K562 (cell line): Measurements from ENCODE around the gene CCNC. TPM values are rescaled to one million over a fixed set of nuclear protein-coding genes. Genes with fewer than 3 reads are reported as not detected.

Experiments
- ATAC-seq: fragments of 200-7000 bp; cut with Tn5 transposase; 3 replicates; pipeline ENCODE4 v1.9.1; 2020; ENCODE audit warnings: moderate library complexity
- BruUV-seq: library from RNA; stranded (reverse); fragments of 400-500 nt; replicated peaks from 2 replicates; lab custom pipeline; 2021; lab: Mats Ljungman, UMichigan
- CTCF ChIA-PET: fragments of 300-600 bp; formaldehyde crosslinking; extraction: SDS; loops from one replicate; lab custom pipeline; 2021; ENCODE audit warnings: low intra/inter-chr PET ratio; lab: Yijun Ruan, JAX
- POLR2A ChIA-PET: fragments of 300-600, 350-650 bp; sonication (Branson Sonifier 250); formaldehyde crosslinking; extraction: SDS; loops from one replicate; lab custom pipeline; 2021; ENCODE audit warnings: antibody characterized with exemption, inconsistent platforms; lab: Yijun Ruan, JAX
- DNase-seq, 4 experiments: peaks; one replicate each; pipeline versions ENCODE4 v3.0.0 to v3.0.0-alpha.2; 2011 to 2018; ENCODE audit warnings: low spot score in 3 of 4, mixed read lengths in 3 of 4; ENCODE audit errors: extremely low read depth in 1 of 4
- FAIRE-seq: peaks from 2 replicates; lab custom pipeline; 2011; peaks lifted over from hg19 to GRCh38; lab: Jason Lieb, UNC
- H2AFZ ChIP-seq: 2 replicates; pipeline ENCODE4 v1.6.0; 2011; ENCODE audit warnings: low read depth, low read length, control low read depth, inconsistent platforms
- H3K27ac ChIP-seq: fragments of 200-600 bp; 3 replicates; pipeline ENCODE4 v1.8.0; 2011; ENCODE audit warnings: low read depth, mild to moderate bottlenecking, control low read depth, inconsistent platforms, low read length, moderate library complexity, mixed read lengths; ENCODE audit errors: extremely low read depth
- H3K27me3 ChIP-seq, 2 experiments: fragments of 300-600 bp in 1 of 2; 2 replicates in 1 of 2; 3 replicates in 1 of 2; pipeline versions ENCODE4 v1.6.0 to v1.8.0; 2011; ENCODE audit warnings: inconsistent platforms in 2 of 2, low read length in 2 of 2, mild to moderate bottlenecking in 1 of 2, mixed read lengths in 1 of 2, moderate library complexity in 1 of 2; ENCODE audit not compliant: control insufficient read depth in 2 of 2, insufficient read depth in 2 of 2
- H3K36me3 ChIP-seq: fragments of 300-600 bp; 3 replicates; pipeline ENCODE4 v1.8.0; 2011; ENCODE audit warnings: mild to moderate bottlenecking, low read length, inconsistent platforms; ENCODE audit not compliant: control insufficient read depth, insufficient read depth
- H3K4me1 ChIP-seq, 2 experiments: fragments of 200-600 bp in 1 of 2; replicated peaks in 1 of 2; 2 replicates in 1 of 2; 3 replicates in 1 of 2; pipeline versions ENCODE4 v1.5.1 to v1.8.0; 2011; ENCODE audit warnings: inconsistent platforms in 2 of 2, low read length in 2 of 2, mild to moderate bottlenecking in 1 of 2, mixed read lengths in 1 of 2, moderate library complexity in 1 of 2; ENCODE audit not compliant: control insufficient read depth in 2 of 2, insufficient read depth in 2 of 2
- H3K4me2 ChIP-seq: 2 replicates; pipeline ENCODE4 v1.6.1; 2011; ENCODE audit warnings: low read length, control low read depth, inconsistent platforms, mixed read lengths; ENCODE audit not compliant: insufficient read depth
- H3K4me3 ChIP-seq: fragments of 200-600 bp; sonication (generic), shearing (Covaris generic); 2 replicates; pipeline ENCODE4 v1.5.1; 2016; ENCODE audit warnings: control low read depth, inconsistent platforms
- H3K79me2 ChIP-seq: fragments of 200-600 bp; 3 replicates; pipeline ENCODE4 v1.8.0; 2011; ENCODE audit warnings: low read length, inconsistent platforms; ENCODE audit not compliant: control insufficient read depth, insufficient read depth
- H3K9ac ChIP-seq, 2 experiments: 2 replicates each; pipeline versions ENCODE4 v1.6.0 to v1.6.1; 2011; ENCODE audit warnings: low read depth in 2 of 2, low read length in 2 of 2, control low read depth in 1 of 2, inconsistent platforms in 1 of 2, mild to moderate bottlenecking in 1 of 2, mixed read lengths in 1 of 2; ENCODE audit not compliant: insufficient read depth in 1 of 2
- H3K9me1 ChIP-seq: one replicate; pipeline ENCODE4 v1.6.0; 2011; ENCODE audit warnings: inconsistent platforms, mild to moderate bottlenecking, low read length, moderate library complexity; ENCODE audit not compliant: control insufficient read depth, insufficient read depth
- H3K9me3 ChIP-seq: replicated peaks from 2 replicates; pipeline ENCODE4 v1.5.1; 2011; ENCODE audit warnings: low read depth, low read length, inconsistent platforms; ENCODE audit not compliant: control insufficient read depth, insufficient read depth
- H4K20me1 ChIP-seq: replicated peaks from 2 replicates; pipeline ENCODE4 v1.6.1; 2011; ENCODE audit warnings: low read length, inconsistent platforms, mixed read lengths; ENCODE audit not compliant: control insufficient read depth, insufficient read depth
- FOXM1 ChIP-seq, 2 experiments: fragments of 450-650 bp in 1 of 2; sonication (generic) in 1 of 2; formaldehyde crosslinking in 1 of 2; IDR thresholded peaks; 2 replicates each; pipeline versions ENCODE4 v1.6.1 to v1.9.0; 2017 to 2022; ENCODE audit warnings: low read depth in 2 of 2, mild to moderate bottlenecking in 2 of 2, missing genetic modification reagents in 1 of 2, moderate library complexity in 1 of 2
- MNT ChIP-seq, 2 experiments: fragments of 450-650 bp; conservative IDR thresholded peaks; 2 replicates each; pipeline ENCODE4 v1.6.1; 2017; ENCODE audit warnings: mild to moderate bottlenecking in 2 of 2, moderate library complexity in 2 of 2
- SMARCB1 ChIP-seq: IDR thresholded peaks from 2 replicates; pipeline ENCODE4 v1.6.1; 2011; ENCODE audit warnings: improper control_type of control experiment, low read depth; ENCODE audit not compliant: insufficient read length
- THAP7 ChIP-seq: fragments of 250-450 bp; sonication (Bioruptor Pico); IDR thresholded peaks from 2 replicates; pipeline ENCODE4 v1.5.0; 2021
- ZBTB17 ChIP-seq: fragments of 450-650 bp; formaldehyde crosslinking; IDR thresholded peaks from 2 replicates; pipeline ENCODE4 v1.4.0; 2020; ENCODE audit warnings: mild to moderate bottlenecking
- ZFP30 ChIP-seq: fragments of 250-450 bp; sonication (Bioruptor Pico); IDR thresholded peaks from 2 replicates; pipeline ENCODE4 v1.8.0; 2022; ENCODE audit warnings: moderate library complexity, mild to moderate bottlenecking, inconsistent platforms, borderline replicate concordance
- WGBS: fragments of 100-300 bp; shearing (Covaris generic); methylation state at CpG from one replicate; pipeline ENCODE4 v1.1.6; 2016; ENCODE audit warnings: low coverage, mixed read lengths; ENCODE audit not compliant: insufficient coverage; ENCODE audit errors: missing lambda C conversion rate; 5-methylcytosine and 5-hydroxymethylcytosine counted together
- in situ Hi-C: fragments of 300-500 bp; cut with MboI; formaldehyde crosslinking; loops from 4 replicates; pipeline ENCODE4 v1.15.0; 2018; ENCODE audit warnings: inconsistent platforms, mixed read lengths
- intact Hi-C: fragments of 100-400 bp; cut with micrococcal nuclease; formaldehyde crosslinking; loops from 2 replicates; pipeline ENCODE4 v1.14.2; 2022
- polyA plus RNA-seq, 8 experiments: library from polyadenylated mRNA; depleted of rRNA in 4 of 8; stranded (reverse) in 5 of 8; unstranded in 3 of 8; fragments of >200 nt; fragmentation: Nextera tagmentation in 2 of 8; fragmentation: Illumina TruSeq in 1 of 8; extraction: Ambion mirVana in 2 of 8; extraction: Trizol in 1 of 8; gene quantifications; 2 replicates each; pipeline versions ENCODE4 v1.2.1 to v1.2.3, GENCODE V29; 2011 to 2014; ENCODE audit warnings: inconsistent platforms in 1 of 8, missing spikeins in 1 of 8
- total RNA-seq, 7 experiments: library from RNA; depleted of rRNA in 6 of 7; stranded (reverse); fragments of >200 nt in 6 of 7; fragmentation: Illumina TruSeq in 2 of 7; extraction: Trizol in 2 of 7; gene quantifications; 2 replicates each; pipeline versions ENCODE4 v1.2.1 to v1.2.3, GENCODE V29; 2011 to 2021; ENCODE audit warnings: low replicate concordance in 1 of 7

The CCNC gene
- total and polyA plus RNA-seq, 9 of the 15 experiments (the other 6 are each of a cell fraction or from before 2014, with no cell fraction given) = 68.7 to 177 (median 99.6) TPM

- TF ChIP-seq THAP7 (CRISPR knock-in tag) = no peak
- TF ChIP-seq MNT (conservative IDR thresholded peaks at IDR 0.05) = no peak
- TF ChIP-seq SMARCB1 = no peak
- no peak for TF ChIP-seq FOXM1 (IDR thresholded peaks at IDR 0.05; ENCODE audit: low read depth)
- no peak for TF ChIP-seq FOXM1 (CRISPR knock-in tag; IDR thresholded peaks at IDR 0.05; ENCODE audit: low read depth)
Measured at GRCh38 chr6:99507648-99508047, 60.8 kb downstream of the CCNC start (continued).

- FAIRE-seq = no peak
- no TSS peak for BruUV-seq
- H3K4me2 ChIP-seq = no peak overlapping the region
- H3K9me3 ChIP-seq = no peaks in the 10 kb centered on the region
- 88% methylated on average over 2 of the region's 2 CpGs for whole genome bisulfite sequencing
- H2AFZ ChIP-seq = no peak overlapping the region
- H3K36me3 ChIP-seq = peaks cover 83% of the 10 kb centered on the region
- ATAC-seq = no peak
- no peak for DNase-seq
- H3K4me1 ChIP-seq = no peaks in the 10 kb centered on the region
- H3K9me1 ChIP-seq = no peaks in the 10 kb centered on the region
- ChIA-PET POLR2A (interaction anchor here (0.6 kb wide), 1 partner anchor 31 kb away, joined by 3 read pairs; no protein-coding TSS in a partner anchor), CTCF (no interaction called here)
- H3K4me3 ChIP-seq = no peak overlapping the region
- no peaks in the 10 kb centered on the region for H3K79me2 ChIP-seq
- no peak overlapping the region for H3K9ac ChIP-seq
- H3K27me3 ChIP-seq = no peaks in the 10 kb centered on the region
- in situ Hi-C loops = no loop called here
- H4K20me1 ChIP-seq = no peaks in the 10 kb centered on the region
- H3K27ac ChIP-seq = no peak overlapping the region
- intact Hi-C loops = no loop called here
- no peak for TF ChIP-seq ZFP30 (CRISPR knock-in tag)
- no peak for TF ChIP-seq ZBTB17
Measured at GRCh38 chr6:99501762-99502161, 66.7 kb downstream of the CCNC start.
